Omental fat pad (tissue), 4 donors: ENCODE measurements around the gene SLC25A21. TPM values are rescaled to one million over a fixed set of nuclear protein-coding genes. Genes with fewer than 3 reads are reported as not detected.
"Not testable (repeated sequence)": the region's sequence is repeated elsewhere in the genome, so short reads cannot be mapped to it uniquely, and the experiment has no call there.

Experiments
- ATAC-seq: fragments of 150-250 bp; one replicate; pipeline ENCODE4 v1.9.1; 2016; ENCODE audit warnings: mild to moderate bottlenecking, moderate library complexity; ENCODE audit not compliant: low FRiP score
- DNase-seq: peaks from one replicate; pipeline ENCODE4 v3.0.0-alpha.2; 2019; ENCODE audit warnings: low spot score
- total RNA-seq, 4 donors: library from RNA; depleted of rRNA; stranded (reverse); fragments of >200 nt; gene quantifications; one replicate each; pipeline ENCODE4 v1.1.0, GENCODE V29; 2016
- TF ChIP-seq, protein P1 (sequence below), 3 donors: fragments of 450-650 bp; IDR thresholded peaks; one replicate each; pipeline ENCODE4 v1.5.1; 2016 to 2017; ENCODE audit warnings: antibody characterized with exemption in 3 of 3, mild to moderate bottlenecking in 3 of 3, moderate library complexity in 2 of 3

The SLC25A21 gene
- total RNA-seq, 4 donors from 2014 or later, result 0.38 to 1.4 TPM; not detected in 2

DNA sequence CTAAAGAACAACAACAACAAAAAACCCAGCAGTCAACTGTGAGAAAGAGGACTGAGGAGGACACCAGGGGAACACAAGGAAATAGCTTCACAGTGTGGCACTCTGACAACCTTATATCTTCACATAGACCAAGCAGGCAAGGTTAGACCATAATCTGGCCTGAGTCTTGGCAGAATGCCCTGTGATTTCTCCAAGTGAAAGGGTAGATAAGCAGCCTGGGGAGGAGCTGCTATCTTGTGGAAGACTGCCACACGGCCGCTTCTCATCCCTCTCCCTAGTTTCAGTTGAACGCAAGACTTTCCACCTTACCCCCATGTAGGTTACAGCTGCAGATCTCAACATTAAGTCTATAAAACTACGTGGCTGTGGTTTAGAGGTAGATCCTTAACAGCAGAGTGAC, 3.7 kb downstream of the SLC25A21 start:
- ATAC-seq (no peak), DNase-seq (no peak)
- TF ChIP-seq, protein P1, sequence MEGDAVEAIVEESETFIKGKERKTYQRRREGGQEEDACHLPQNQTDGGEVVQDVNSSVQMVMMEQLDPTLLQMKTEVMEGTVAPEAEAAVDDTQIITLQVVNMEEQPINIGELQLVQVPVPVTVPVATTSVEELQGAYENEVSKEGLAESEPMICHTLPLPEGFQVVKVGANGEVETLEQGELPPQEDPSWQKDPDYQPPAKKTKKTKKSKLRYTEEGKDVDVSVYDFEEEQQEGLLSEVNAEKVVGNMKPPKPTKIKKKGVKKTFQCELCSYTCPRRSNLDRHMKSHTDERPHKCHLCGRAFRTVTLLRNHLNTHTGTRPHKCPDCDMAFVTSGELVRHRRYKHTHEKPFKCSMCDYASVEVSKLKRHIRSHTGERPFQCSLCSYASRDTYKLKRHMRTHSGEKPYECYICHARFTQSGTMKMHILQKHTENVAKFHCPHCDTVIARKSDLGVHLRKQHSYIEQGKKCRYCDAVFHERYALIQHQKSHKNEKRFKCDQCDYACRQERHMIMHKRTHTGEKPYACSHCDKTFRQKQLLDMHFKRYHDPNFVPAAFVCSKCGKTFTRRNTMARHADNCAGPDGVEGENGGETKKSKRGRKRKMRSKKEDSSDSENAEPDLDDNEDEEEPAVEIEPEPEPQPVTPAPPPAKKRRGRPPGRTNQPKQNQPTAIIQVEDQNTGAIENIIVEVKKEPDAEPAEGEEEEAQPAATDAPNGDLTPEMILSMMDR (IDR thresholded peaks at IDR 0.05), result no peak

DNA sequence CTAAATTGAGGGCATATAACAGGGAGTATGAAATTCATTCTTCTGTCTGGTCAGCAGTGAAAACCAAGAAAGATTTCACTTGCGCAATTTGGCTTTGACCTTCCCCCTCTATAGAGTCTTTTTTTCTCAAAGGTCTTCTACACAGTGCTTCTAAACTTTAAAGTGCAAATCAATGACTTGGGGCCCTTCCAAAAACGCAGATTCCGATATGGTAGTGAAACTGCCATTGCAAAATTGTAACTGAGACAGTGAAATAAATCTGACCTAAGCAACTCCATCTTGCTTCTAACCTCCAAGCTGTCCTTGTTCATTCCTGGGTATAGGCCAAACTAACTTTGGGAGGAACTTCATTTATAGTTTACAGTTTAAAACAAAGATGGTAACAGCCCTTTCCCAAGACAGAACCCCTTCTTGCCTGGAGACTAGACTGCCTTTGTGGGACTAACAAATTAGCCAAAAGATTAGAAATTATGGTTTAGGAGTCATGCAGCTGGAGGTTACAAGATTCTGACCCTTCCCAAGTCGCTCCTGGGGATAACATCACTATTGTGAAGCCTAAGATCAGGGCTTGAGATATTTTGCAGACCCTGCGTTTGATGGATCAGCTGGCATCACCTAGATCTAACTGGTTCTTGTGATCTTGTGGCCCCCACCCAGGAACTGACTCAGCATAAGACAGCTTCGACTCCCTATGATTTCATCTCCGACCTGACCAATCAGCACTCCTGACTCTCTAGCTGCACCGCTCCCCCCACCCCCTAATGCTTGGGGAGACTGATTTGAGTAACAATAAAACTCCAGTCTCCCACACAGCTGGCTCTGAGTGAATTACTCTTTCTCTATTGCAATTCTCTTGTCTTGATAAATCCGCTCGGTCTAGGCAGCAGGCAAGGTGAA, 5.0 kb downstream of the SLC25A21 start:
- no peak for ATAC-seq
- no peak for DNase-seq
- TF ChIP-seq, protein P1 (IDR thresholded peaks at IDR 0.05), result no peak

DNA sequence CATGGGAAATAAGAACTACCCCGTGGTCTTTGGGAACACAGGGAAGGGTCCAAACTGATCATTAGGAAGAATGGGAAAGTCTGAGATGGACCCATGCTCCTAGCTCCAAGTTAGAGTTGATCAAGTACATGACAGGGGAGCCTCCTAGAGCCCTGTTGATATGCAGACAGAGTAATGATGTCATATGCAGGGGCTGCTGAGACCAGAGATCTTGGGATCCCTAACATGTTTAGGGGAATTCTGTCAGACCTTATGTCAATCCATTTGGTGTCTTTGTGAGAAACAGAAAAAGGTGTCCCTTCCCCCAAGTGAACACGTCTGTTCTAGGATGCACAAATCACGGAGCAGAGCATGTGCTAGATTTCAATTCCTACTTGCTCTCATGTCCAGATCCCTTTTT, 6.6 kb downstream of the SLC25A21 start:
- no peak for ATAC-seq
- TF ChIP-seq, protein P1 (IDR thresholded peaks at IDR 0.05), result no peak
- DNase-seq, result no peak

DNA sequence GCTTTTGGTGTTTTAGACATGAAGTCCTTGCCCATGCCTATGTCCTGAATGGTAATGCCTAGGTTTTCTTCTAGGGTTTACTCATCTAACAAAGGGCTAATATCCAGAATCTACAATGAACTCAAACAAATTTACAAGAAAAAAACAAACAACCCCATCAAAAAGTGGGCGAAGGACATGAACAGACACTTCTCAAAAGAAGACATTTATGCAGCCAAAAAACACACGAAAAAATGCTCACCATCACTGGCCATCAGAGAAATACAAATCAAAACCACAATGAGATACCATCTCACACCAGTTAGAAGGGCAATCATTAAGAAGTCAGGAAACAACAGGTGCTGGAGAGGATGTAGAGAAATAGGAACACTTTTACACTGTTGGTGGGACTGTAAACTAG, 10.1 kb downstream of the SLC25A21 start:
- ATAC-seq, DNase-seq: not testable (repeated sequence)

DNA sequence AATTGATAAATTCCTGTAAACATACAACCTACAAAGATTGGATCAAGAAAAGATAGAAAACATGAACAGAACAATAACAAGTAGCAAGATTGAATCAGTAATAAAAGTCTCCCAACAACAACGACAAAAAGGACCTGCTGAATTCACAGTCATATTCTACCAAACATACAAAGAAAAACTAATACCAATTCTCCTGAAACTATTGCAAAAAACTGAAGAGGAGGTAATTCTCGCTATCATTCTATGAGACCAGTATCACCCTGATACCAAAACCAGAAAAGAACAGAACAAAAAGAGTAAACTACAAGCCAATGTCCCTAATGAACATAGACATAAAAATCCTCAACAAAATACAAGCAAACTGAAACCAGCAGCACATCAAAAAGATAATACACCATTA, 14.4 kb downstream of the SLC25A21 start:
- ATAC-seq, result no peak
- DNase-seq, result no peak
- TF ChIP-seq, protein P1 (IDR thresholded peaks at IDR 0.05), result no peak

DNA sequence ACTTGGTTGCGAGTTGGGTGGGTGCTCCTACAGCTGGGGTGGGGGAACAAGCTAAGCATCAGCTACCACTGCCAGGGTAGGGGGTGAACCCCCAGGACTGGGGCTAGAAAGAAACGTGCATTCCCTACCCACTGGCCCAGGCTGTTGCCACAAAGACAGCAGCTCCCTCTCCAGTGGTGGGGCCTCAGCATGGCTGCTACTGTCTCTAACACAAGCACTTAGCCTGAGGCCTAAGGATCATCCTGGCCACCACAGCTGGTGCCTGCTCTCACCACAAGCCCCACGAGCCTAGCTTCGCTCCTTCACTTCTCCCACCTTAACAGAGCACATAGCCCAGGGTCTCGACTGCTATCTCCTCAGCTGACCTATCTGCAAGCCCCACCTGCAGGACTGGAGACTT, 18.9 kb downstream of the SLC25A21 start:
- TF ChIP-seq, protein P1 (IDR thresholded peaks at IDR 0.05), result no peak
- ATAC-seq (no peak), DNase-seq (no peak)

DNA sequence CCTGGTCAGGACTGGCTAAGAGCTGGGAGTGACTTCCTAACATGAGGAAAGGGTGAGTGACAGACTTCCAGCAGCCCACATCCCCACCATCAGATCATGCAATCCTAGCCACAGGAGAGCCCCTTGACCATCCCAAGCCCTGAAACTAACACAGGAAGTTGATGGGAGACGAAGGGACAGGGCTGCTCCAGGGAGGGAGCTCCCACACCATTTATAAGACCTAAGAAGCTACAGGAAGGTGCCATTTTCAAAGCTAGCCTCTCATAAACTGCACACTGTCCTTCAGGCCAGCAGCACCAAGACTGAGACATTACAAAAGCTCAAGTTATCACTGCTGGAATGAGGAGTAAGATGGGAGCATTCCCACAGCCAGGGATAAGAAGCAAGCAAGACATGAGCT, 19.4 kb downstream of the SLC25A21 start:
- ATAC-seq, result no peak
- DNase-seq, result no peak
- TF ChIP-seq, protein P1 (IDR thresholded peaks at IDR 0.05), result no peak
